HepG2 (cell line): ENCODE data around the gene PFN4. TPM values are rescaled to one million over a fixed set of nuclear protein-coding genes. Genes with fewer than 3 reads are reported as not detected.
A peak's percentile ranks its signal among the peaks of the same experiment; 100 is the strongest.

Source experiments
- AGO2 ChIP-seq: fragments of 200-400 bp; formaldehyde crosslinking; optimal IDR thresholded peaks from 2 replicates; pipeline ENCODE3; 2017; ENCODE audit warnings: mild to moderate bottlenecking, low read depth, low read length, moderate library complexity
- ELF3 ChIP-seq: IDR thresholded peaks from 2 replicates; pipeline ENCODE4 v1.6.1; 2016; ENCODE audit warnings: missing genetic modification reagents, missing compliant biosample characterization
- EZH2 ChIP-seq: conservative IDR thresholded peaks from 2 replicates; pipeline ENCODE4 v1.6.1; 2012; ENCODE audit warnings: mild to moderate bottlenecking, low read depth, low read length, moderate library complexity
- JUND ChIP-seq: sonication (generic); formaldehyde crosslinking; IDR thresholded peaks from 2 replicates; pipeline ENCODE4 v1.8.0; 2022; ENCODE audit warnings: mild to moderate bottlenecking, missing genetic modification reagents
- MED1 ChIP-seq: sonication (generic); formaldehyde crosslinking; IDR thresholded peaks from 2 replicates; pipeline ENCODE4 v1.4.0; 2020; ENCODE audit warnings: missing genetic modification reagents
- MTA3 ChIP-seq: sonication (generic); formaldehyde crosslinking; IDR thresholded peaks from 2 replicates; pipeline ENCODE4 v1.4.0; 2020; ENCODE audit warnings: missing genetic modification reagents
- MTF2 ChIP-seq: sonication (generic); formaldehyde crosslinking; IDR thresholded peaks from 2 replicates; pipeline ENCODE4 v1.5.0; 2020; ENCODE audit warnings: missing genetic modification reagents, borderline replicate concordance
- NCOR1 ChIP-seq: fragments of 200-600 bp; sonication (generic); IDR thresholded peaks from 2 replicates; pipeline ENCODE4 v1.7.0; 2017; ENCODE audit warnings: antibody characterized with exemption, low read length, borderline replicate concordance
- PLRG1 ChIP-seq: fragments of 450-650 bp; conservative IDR thresholded peaks from 2 replicates; pipeline ENCODE4 v1.6.1; 2016
- SP1 ChIP-seq, 2 experiments: fragments of 450-650 bp in 1 of 2; sonication (generic) in 1 of 2; formaldehyde crosslinking in 1 of 2; IDR thresholded peaks; 2 replicates each; pipeline versions ENCODE4 v1.4.0 to v1.6.1; 2016 to 2020; ENCODE audit warnings: missing genetic modification reagents in 1 of 2
- SRY ChIP-seq: sonication (generic); formaldehyde crosslinking; IDR thresholded peaks from 2 replicates; pipeline ENCODE4 v1.8.0; 2022; ENCODE audit warnings: mild to moderate bottlenecking, missing genetic modification reagents
- TCF7L2 ChIP-seq: IDR thresholded peaks from 2 replicates; pipeline ENCODE4 v1.6.1; 2011; ENCODE audit warnings: mild to moderate bottlenecking, low read depth, low read length, moderate library complexity
- ZNF180 ChIP-seq: sonication (generic); formaldehyde crosslinking; IDR thresholded peaks from 2 replicates; pipeline ENCODE4 v1.4.0; 2020; ENCODE audit warnings: low read depth, missing genetic modification reagents, borderline replicate concordance
- ZNF354B ChIP-seq: sonication (generic); formaldehyde crosslinking; IDR thresholded peaks from 2 replicates; pipeline ENCODE4 v1.8.0; 2022; ENCODE audit warnings: mild to moderate bottlenecking, missing genetic modification reagents
- ZNF777 ChIP-seq: sonication (generic); formaldehyde crosslinking; IDR thresholded peaks from 2 replicates; pipeline ENCODE4 v1.4.0; 2020; ENCODE audit warnings: missing genetic modification reagents
- ZNF790 ChIP-seq: sonication (generic); formaldehyde crosslinking; IDR thresholded peaks from 2 replicates; pipeline ENCODE4 v1.8.0; 2022; ENCODE audit warnings: missing genetic modification reagents, mild to moderate bottlenecking, borderline replicate concordance
- ZSCAN12 ChIP-seq: sonication (generic); formaldehyde crosslinking; IDR thresholded peaks from 2 replicates; pipeline ENCODE4 v1.9.0; 2021; ENCODE audit warnings: mild to moderate bottlenecking, missing genetic modification reagents
- ZZZ3 ChIP-seq: sonication (generic); formaldehyde crosslinking; IDR thresholded peaks from 2 replicates; pipeline ENCODE4 v1.4.0; 2020; ENCODE audit warnings: missing genetic modification reagents, mild to moderate bottlenecking, borderline replicate concordance
- polyA plus RNA-seq, 8 experiments: library from polyadenylated mRNA; depleted of rRNA in 3 of 8; stranded (reverse) in 7 of 8; unstranded in 1 of 8; fragments of >200 nt; fragmentation: Illumina TruSeq in 4 of 8; extraction: Trizol in 4 of 8; gene quantifications; 2 replicates each; pipeline versions ENCODE4 v1.2.1 to v1.2.3, GENCODE V29; 2011 to 2016; ENCODE audit warnings: low read depth in 4 of 8, missing spikeins in 1 of 8, mixed read lengths in 1 of 8; ENCODE audit not compliant: insufficient read depth in 1 of 8
- total RNA-seq, 5 experiments: library from RNA; depleted of rRNA; stranded (reverse); fragments of >200 nt; fragmentation: Illumina TruSeq; extraction: Trizol; gene quantifications; 2 replicates each; pipeline ENCODE4 v1.2.3, GENCODE V29; 2016; ENCODE audit warnings: low read depth in 1 of 5
- TF ChIP-seq, protein P1 (sequence below): sonication (generic); formaldehyde crosslinking; IDR thresholded peaks from 2 replicates; pipeline ENCODE4 v1.8.1; 2022; ENCODE audit warnings: low read depth, mild to moderate bottlenecking, missing genetic modification reagents
- TF ChIP-seq, protein P2 (sequence below): sonication (generic); formaldehyde crosslinking; IDR thresholded peaks from 2 replicates; pipeline ENCODE4 v1.5.0; 2020; ENCODE audit warnings: mild to moderate bottlenecking, missing genetic modification reagents
- TF ChIP-seq, protein P3 (sequence below): sonication (generic); formaldehyde crosslinking; IDR thresholded peaks from 2 replicates; pipeline ENCODE4 v1.5.0; 2020; ENCODE audit warnings: mild to moderate bottlenecking, low read depth, missing genetic modification reagents, borderline replicate concordance
- TF ChIP-seq, protein P4 (sequence below): sonication (generic); formaldehyde crosslinking; IDR thresholded peaks from 2 replicates; pipeline ENCODE4 v1.5.1; 2020; ENCODE audit warnings: missing genetic modification reagents, mild to moderate bottlenecking, borderline replicate concordance

The PFN4 gene
- total and polyA plus RNA-seq, 2 of the 13 experiments (the other 11 are each of a cell fraction or from before 2014, with no cell fraction given) = 0.12 to 0.20 TPM

DNA sequence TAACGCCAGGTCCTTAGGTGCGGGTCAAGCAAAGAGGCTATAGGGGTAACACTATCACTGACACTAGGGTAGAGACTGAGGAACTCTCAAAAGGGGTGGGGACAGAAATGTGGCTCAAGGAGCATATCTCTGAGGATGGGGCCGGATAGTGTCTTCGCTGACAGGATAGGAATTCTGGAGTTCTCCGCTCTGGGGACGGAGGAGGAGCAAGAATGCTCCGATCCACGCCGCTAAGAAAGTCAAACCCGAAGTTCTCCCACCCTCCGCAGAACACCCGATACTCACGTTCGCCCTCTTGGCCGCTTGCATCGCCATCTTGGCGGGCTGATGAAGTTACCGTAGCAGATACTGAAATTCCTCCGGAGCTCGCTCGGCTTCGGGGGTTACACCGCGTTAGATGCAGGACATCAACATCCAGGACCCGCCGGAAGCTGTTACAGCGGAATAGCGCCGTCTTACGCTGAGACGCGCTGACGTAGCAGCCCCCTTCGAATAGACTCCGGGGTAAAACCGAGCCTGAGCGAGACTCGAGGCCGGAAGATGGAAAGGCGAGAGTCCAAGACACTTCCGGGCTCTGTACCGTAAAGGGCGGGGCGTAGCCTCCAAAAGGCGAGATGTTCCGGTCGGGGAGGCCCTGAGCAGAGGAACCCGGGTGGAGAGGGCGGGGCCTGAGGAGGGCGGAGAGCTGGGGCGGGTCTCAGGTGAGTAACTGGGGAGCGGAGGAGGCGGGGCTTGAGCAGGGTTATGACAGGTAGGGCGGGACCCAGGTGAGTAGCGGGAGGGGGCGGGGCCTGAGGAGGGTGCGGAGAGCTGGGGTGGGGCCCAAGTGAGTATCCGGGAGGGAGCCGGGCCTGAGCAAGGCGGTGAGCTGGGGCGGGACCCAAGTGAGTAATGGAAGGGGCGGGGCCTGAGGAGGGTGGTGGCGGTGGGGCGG is 47.0 kb downstream of the PFN4 start, which contains the start of gene SF3B6 (continued):
- TF ChIP-seq, protein P1, sequence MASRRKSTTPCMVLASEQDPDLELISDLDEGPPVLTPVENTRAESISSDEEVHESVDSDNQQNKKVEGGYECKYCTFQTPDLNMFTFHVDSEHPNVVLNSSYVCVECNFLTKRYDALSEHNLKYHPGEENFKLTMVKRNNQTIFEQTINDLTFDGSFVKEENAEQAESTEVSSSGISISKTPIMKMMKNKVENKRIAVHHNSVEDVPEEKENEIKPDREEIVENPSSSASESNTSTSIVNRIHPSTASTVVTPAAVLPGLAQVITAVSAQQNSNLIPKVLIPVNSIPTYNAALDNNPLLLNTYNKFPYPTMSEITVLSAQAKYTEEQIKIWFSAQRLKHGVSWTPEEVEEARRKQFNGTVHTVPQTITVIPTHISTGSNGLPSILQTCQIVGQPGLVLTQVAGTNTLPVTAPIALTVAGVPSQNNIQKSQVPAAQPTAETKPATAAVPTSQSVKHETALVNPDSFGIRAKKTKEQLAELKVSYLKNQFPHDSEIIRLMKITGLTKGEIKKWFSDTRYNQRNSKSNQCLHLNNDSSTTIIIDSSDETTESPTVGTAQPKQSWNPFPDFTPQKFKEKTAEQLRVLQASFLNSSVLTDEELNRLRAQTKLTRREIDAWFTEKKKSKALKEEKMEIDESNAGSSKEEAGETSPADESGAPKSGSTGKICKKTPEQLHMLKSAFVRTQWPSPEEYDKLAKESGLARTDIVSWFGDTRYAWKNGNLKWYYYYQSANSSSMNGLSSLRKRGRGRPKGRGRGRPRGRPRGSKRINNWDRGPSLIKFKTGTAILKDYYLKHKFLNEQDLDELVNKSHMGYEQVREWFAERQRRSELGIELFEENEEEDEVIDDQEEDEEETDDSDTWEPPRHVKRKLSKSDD (CRISPR knock-in tag) = peak; percentile 97
- peak; percentile 42; the same call in 1 of the 2 replicates for TF ChIP-seq ZNF777 (CRISPR knock-in tag)
- TF ChIP-seq, protein P2, sequence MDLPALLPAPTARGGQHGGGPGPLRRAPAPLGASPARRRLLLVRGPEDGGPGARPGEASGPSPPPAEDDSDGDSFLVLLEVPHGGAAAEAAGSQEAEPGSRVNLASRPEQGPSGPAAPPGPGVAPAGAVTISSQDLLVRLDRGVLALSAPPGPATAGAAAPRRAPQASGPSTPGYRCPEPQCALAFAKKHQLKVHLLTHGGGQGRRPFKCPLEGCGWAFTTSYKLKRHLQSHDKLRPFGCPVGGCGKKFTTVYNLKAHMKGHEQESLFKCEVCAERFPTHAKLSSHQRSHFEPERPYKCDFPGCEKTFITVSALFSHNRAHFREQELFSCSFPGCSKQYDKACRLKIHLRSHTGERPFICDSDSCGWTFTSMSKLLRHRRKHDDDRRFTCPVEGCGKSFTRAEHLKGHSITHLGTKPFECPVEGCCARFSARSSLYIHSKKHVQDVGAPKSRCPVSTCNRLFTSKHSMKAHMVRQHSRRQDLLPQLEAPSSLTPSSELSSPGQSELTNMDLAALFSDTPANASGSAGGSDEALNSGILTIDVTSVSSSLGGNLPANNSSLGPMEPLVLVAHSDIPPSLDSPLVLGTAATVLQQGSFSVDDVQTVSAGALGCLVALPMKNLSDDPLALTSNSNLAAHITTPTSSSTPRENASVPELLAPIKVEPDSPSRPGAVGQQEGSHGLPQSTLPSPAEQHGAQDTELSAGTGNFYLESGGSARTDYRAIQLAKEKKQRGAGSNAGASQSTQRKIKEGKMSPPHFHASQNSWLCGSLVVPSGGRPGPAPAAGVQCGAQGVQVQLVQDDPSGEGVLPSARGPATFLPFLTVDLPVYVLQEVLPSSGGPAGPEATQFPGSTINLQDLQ = peak; percentile 96
- TF ChIP-seq SRY (CRISPR knock-in tag) = 0 out of 2 replicates have a peak, but pooled peaks have one; percentile 89
- TF ChIP-seq, protein P3, sequence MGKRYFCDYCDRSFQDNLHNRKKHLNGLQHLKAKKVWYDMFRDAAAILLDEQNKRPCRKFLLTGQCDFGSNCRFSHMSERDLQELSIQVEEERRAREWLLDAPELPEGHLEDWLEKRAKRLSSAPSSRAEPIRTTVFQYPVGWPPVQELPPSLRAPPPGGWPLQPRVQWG = no peak
- no peak for TF ChIP-seq JUND
- TF ChIP-seq SP1 (IDR thresholded peaks at IDR 0.05) = no peak
- TF ChIP-seq SP1 (CRISPR knock-in tag; IDR thresholded peaks at IDR 0.05) = peak; percentile 98
- peak; percentile 64; the same call in 1 of the 2 replicates for TF ChIP-seq ZNF354B (CRISPR knock-in tag)
- TF ChIP-seq MTF2 (CRISPR knock-in tag) = no peak
- TF ChIP-seq ZNF790 = peak; percentile 73; the same call in 1 of the 2 replicates
- no peak for TF ChIP-seq MTA3 (CRISPR knock-in tag)
- no peak for TF ChIP-seq EZH2
- TF ChIP-seq NCOR1 = no peak; the same call in 1 of the 2 replicates
- TF ChIP-seq ZZZ3 (CRISPR knock-in tag) = peak; percentile 90; the same call in 1 of the 2 replicates
- TF ChIP-seq, protein P4, sequence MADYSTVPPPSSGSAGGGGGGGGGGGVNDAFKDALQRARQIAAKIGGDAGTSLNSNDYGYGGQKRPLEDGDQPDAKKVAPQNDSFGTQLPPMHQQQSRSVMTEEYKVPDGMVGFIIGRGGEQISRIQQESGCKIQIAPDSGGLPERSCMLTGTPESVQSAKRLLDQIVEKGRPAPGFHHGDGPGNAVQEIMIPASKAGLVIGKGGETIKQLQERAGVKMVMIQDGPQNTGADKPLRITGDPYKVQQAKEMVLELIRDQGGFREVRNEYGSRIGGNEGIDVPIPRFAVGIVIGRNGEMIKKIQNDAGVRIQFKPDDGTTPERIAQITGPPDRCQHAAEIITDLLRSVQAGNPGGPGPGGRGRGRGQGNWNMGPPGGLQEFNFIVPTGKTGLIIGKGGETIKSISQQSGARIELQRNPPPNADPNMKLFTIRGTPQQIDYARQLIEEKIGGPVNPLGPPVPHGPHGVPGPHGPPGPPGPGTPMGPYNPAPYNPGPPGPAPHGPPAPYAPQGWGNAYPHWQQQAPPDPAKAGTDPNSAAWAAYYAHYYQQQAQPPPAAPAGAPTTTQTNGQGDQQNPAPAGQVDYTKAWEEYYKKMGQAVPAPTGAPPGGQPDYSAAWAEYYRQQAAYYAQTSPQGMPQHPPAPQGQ (CRISPR knock-in tag) = no peak; the same call in 1 of the 2 replicates
- peak; percentile 94 for TF ChIP-seq MED1 (CRISPR knock-in tag)
- TF ChIP-seq ZNF180 (CRISPR knock-in tag) = no peak
- peak; percentile 97 for TF ChIP-seq AGO2
- peak; percentile 97 for TF ChIP-seq ELF3
- TF ChIP-seq PLRG1 = no peak
- no peak for TF ChIP-seq TCF7L2
- TF ChIP-seq ZSCAN12 = no peak
